ENCODE results near the gene PRR22.

Gene PRR22

DNA sequence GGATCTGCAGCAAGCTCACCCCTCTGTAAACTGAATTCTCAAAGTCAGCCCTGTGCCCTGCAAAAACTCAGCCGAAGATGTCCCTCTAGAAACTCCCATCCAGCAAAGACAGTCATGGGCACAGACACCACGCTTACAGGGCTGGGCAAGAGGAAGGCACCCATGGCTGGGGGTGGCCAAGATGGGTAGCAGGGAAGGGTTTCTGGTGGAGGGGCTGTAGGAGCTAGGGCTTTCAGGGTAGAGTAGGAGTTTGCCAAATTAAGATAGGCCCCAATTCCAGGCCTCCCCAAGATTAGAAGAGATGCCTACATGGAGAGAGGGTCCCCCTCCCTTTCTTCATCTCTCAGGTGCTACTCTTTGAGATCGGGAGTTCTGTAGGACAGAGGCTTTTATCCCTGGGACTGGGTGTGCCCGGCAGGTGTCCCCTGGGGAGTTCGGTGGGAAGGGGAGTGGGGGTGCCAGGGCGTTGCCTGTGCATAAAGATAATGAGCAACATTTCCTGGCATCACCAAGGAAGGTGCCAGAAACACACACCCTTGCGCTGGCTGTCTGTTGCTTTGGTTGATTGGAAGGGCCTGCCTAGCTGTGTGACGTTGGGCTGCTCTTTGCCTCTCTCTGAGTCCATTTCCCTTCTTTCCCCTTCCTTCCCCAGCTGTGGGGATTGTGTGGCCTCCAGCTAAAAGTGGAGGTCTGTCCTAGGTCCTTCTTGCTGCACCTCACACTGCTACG is 29.7 kb upstream of the PRR22 start:
- DNase-seq (ENCODE audit: low spot score), result no peak

GRCh38 chr19:5811117-5811516 is 26.6 kb upstream of the PRR22 start:
- DNase-seq (ENCODE audit: low spot score), result no peak

DNA sequence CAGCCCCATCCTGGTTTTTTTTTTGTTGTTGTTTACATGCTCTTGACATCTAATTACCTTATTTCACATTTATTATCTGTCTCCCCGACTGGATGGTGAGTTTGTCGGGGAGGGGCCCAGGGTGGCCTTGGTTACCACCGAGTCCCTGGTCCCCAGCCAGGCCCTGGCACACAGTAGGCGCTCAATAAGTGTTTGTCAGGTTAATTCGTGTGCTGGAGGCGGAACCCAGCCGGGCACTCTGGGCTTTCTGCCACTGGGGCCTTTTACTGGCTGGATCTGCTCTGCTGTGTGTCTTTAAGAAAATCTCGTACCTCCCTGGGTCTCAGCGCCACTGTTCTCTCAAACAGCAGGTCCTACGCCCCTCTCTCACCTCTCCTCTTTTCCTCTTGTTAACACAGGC is 24.9 kb upstream of the PRR22 start:
- DNase-seq (ENCODE audit: low spot score), result no peak

- DNase-seq (ENCODE audit: low spot score), result no peak
These were observed 24.5 kb upstream of the PRR22 start for GRCh38 chr19:5809053-5809452.

GRCh38 chr19:5808120-5808816 is 23.7 kb upstream of the PRR22 start:
- DNase-seq (ENCODE audit: low spot score), result no peak

GRCh38 chr19:5806905-5807304 is 22.4 kb upstream of the PRR22 start:
- DNase-seq (ENCODE audit: low spot score), result no peak

GRCh38 chr19:5806133-5806489 is 21.6 kb upstream of the PRR22 start:
- no peak for DNase-seq (ENCODE audit: low spot score)

GRCh38 chr19:5805462-5806132 is 21.1 kb upstream of the PRR22 start:
- DNase-seq (ENCODE audit: low spot score), result peak; percentile 44

- peak; percentile 21 for DNase-seq (ENCODE audit: low spot score)
These were observed 20.2 kb upstream of the PRR22 start, which contains the start of gene NRTN for GRCh38 chr19:5804516-5805461. NRTN (plus strand) TSS chr19:5805067; CDS start chr19:5824166, 19,099 bp downstream.

GRCh38 chr19:5803752-5804515 is 19.4 kb upstream of the PRR22 start:
- peak; percentile 95 for DNase-seq (ENCODE audit: low spot score)

DNA sequence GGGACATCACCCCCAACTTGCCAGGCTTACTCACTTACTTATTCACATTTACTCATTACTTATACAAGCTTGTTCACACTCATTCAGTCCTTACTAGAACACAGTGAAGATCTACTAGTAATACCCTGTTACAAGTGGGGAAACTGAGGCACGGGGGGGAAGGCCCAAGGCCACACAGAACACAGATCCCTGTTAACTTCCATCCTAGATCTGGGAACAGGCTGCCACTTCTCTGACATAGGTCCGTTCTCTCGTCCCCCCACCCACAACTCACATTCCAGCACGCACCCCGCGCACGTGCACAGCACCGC is 18.9 kb upstream of the PRR22 start:
- no peak for DNase-seq (ENCODE audit: low spot score)

- no peak for DNase-seq (ENCODE audit: low spot score)
These were observed 17.5 kb upstream of the PRR22 start for GRCh38 chr19:5801796-5802619.

DNA sequence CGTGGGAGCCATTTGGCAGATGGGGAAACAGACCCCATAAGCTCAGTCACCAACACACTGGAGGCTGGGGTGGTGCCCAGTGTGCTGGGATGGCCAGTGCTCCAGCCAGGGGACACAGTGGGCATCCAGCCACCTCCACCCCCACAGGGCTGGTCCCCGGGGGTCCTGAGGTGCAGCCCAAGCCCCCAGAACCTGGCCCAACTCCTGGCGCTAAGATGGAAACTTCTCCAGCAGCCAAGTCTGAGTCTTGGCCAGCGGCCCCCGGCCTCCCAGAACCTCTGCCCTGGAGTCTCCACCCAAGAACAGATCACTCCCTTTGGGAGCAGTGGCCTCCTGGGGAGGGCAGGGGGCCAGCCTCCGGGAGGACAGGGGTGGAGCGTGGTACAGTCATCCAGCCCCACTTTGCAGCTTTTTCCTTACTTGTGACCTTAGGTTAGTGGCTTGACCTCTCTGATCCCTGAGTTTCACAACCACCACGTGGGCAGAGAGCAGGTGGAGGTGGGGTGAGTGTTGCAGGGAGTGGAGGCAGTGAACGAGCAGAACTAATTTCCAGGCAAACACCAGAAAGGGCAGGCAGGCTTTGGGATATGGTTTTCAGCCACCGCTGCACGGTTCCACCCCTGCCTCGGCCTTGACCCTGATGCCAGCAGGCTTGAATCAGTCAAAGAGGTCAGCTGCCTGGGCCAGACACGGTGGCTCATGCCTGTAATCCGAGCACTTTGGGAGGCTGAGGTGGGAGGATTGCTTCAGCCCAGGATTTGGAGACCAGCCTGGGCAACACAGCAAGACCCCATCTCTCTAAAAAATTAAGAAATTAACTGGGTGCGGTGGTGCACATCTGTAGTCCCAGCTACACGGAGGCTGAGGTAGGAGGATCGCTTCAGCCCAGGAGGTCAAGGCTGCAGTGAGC is 16.1 kb upstream of the PRR22 start:
- DNase-seq (ENCODE audit: low spot score), result no peak

DNA sequence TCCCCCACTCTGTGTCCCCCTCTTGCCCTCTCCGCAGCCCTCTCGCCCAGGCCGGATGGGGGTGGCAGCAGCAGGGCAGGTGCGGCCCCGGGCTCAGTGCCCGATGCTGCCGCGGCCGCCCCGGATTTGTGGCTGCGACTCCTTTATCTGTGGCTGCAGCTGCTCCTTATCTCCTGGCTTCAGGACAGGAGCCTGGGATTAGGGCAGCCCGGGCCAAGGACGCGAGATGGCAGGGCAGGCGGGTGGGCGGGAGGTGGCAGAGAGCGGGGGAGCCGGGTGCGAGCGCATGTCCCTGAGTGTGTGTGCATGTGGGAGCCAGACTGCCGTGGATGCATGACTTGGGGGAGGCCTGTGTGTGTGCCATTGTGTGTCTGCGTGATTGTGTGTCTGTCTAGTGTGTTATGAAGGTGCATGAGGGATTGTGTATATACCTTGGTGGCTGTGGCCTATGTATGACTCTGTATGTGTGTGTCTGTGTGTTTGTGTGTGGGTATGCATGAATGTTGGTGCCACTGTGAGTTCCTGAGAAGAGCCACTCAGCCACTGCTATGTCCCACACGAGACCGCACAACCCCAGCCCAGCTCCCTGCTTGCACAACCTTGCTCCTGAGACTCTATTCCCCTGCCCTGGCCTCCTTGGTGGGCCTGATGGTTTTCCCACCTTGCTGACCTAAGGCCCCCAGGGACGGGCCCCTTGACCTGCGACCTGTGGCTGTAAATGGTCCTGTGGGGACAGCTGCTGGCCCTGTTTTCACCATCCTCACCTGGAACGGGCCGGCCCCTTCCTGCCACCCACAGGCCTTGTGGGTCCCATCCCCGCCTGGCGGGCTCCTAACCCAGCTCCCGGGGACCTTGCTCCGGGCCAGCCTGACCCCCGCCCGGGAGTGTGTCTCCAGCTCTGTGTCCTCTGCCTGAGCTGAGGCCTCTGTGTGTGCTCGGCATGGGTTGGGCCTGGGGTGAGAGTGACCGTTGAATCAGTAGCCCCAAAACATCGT is 15.0 kb upstream of the PRR22 start:
- no peak for DNase-seq (ENCODE audit: low spot score)

DNA sequence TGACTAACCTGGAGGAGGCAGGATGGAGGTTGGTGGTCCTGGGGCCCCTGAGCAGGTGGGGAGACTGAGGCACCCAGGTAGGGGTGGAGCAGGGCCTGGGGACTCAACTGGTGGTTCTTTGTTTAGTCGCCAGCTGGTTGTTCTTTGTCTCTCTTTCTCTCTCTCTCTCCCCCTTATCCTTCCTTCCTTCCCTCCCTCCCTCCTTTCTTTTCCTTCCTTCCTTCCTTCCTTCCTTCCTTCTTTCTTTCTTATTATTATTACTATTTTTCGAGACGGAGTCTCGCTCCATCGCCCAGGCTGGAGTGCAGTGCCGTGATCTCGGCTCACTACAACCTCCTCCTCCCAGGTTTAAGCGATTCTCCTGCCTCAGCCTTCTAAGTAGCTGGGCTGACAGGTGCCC is 13.7 kb upstream of the PRR22 start:
- no peak for DNase-seq (ENCODE audit: low spot score)

DNA sequence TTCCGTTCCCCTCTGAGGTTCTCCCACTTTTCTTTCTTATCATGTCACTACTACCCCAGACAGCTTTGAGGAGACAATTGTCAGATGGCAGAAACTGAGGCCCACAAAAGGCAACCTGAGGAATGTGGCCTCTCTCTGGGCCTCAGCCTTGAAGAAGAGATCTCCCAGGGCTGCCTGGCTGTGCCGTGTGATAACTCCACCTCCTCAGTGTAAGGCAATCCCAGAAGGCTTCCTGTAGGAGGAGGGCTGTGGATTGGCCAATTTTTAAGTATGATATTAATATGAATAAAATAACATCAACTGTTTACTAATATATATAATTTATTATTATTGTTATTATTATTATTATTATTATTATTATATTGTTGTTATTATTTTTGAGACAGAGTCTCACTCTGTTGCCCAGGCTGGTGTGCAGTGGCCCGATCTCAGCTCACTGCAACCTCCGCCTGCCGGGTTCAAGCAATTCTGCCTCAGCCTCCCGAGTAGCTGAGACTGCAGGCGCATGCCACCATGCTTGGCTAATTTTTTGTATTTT is 10.9 kb upstream of the PRR22 start:
- DNase-seq (ENCODE audit: low spot score), result no peak

DNA sequence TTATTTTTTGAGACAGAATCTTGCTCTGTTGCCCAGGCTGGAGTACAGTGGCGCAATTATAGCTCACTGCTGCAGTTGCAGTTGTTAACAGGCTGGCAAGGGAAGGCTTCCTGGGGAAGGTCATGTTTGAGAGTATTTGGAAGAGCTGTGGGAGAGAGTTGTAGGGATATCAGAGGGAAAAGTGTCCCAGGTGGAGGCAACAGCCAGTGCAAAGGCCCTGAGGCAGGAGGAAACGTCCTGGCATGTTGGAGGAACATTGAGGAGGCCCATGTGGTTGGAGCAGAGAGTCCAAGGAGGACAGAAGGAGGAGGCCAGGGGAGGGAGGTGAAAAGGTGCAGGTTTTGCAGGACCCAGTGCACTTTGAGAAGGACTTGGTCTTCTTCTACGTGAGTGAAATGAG is 8.6 kb upstream of the PRR22 start:
- no peak for DNase-seq (ENCODE audit: low spot score)

- no peak for DNase-seq (ENCODE audit: low spot score)
These were observed 7.7 kb upstream of the PRR22 start for GRCh38 chr19:5792224-5792623.
